Esophagus (tissue), 2 donors: ENCODE results near the gene VPS16. TPM values are rescaled to one million over a fixed set of nuclear protein-coding genes. Genes with fewer than 3 reads are reported as not detected.

Experiments used
- H3K27ac ChIP-seq, 2 donors: one replicate each; pipeline ENCODE4 v1.5.1; 2013; ENCODE audit warnings: low read depth in 2 of 2, mild to moderate bottlenecking in 2 of 2, inconsistent platforms in 1 of 2, low read length in 1 of 2, moderate library complexity in 1 of 2
- H3K27me3 ChIP-seq, 2 donors: one replicate each; pipeline ENCODE4 v1.6.1; 2013; ENCODE audit warnings: low read length in 2 of 2, control low read depth in 1 of 2, mild to moderate bottlenecking in 1 of 2; ENCODE audit not compliant: insufficient read depth in 2 of 2, control insufficient read depth in 1 of 2
- H3K36me3 ChIP-seq, 2 donors: one replicate each; pipeline ENCODE4 v1.6.1; 2013; ENCODE audit warnings: low read length in 1 of 2; ENCODE audit not compliant: control insufficient read depth in 2 of 2, insufficient read depth in 2 of 2
- H3K4me1 ChIP-seq, 2 donors: one replicate each; pipeline ENCODE4 v1.6.1; 2013; ENCODE audit warnings: low read length in 1 of 2; ENCODE audit not compliant: control insufficient read depth in 2 of 2, insufficient read depth in 2 of 2
- H3K4me3 ChIP-seq, 2 donors: one replicate each; pipeline ENCODE4 v1.5.1; 2013; ENCODE audit warnings: low read length in 2 of 2, mild to moderate bottlenecking in 2 of 2, low read depth in 1 of 2, moderate library complexity in 1 of 2
- H3K9me3 ChIP-seq, 2 donors: one replicate each; pipeline ENCODE4 v1.6.1; 2013; ENCODE audit warnings: mild to moderate bottlenecking in 2 of 2, low read depth in 1 of 2, low read length in 1 of 2, moderate library complexity in 1 of 2; ENCODE audit not compliant: control insufficient read depth in 2 of 2, insufficient read depth in 1 of 2
- WGBS, 2 donors: extraction: QIAGEN DNeasy Blood & Tissue Kit; methylation state at CpG; one replicate each; pipeline ENCODE4 v1.1.7; 2013; 5-methylcytosine and 5-hydroxymethylcytosine counted together
- polyA plus RNA-seq, 2 donors: library from polyadenylated mRNA; stranded (reverse); fragments of 200-250 nt; gene quantifications; one replicate each; pipeline ENCODE4 v1.2.3, GENCODE V29; 2013
- donor health status: healthy with polysubstance abuse.
- donor health status: Bipolar disorder and iron deficiency.

Gene VPS16
- polyA plus RNA-seq, 2 donors, result 28.6 to 35.8 TPM

DNA sequence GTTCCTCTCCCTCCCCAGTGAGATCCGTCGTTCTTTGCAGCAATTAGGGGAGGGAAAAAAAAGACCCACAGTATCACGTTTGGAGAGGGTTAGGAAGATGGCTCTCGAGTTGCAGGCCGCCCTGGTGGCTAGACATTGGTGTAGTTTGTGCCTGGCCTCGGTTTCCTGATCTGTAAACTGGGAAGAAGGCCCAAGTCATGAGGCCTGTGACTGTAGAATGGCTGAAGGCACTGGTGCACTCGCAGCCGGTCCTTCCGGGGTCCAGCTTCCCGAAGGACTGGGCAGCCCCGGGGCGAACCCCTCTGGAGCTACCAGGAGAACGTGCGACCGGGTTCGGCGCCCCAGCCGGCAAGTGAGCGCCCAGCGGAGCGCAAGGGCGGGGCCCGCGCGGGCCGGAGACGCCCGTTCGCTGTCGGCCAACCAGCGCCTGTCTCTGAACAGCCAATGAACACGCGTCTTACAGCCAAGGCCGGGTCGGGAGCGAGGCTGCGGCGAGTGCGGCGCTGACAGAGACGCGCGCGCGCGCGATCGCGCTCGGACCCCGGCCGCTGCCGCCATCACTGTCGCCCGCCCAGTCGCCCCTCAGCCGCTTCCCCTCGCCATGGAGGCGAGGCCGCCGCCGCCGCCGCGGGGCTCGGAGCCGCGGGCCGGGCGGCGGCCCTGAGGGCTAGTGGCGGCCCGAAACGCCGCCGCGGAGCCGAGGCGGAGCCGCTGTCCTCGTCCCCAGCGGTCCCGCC, 32.6 kb downstream of the VPS16 start, which contains the start of gene PTPRA:
TSS of gene PTPRA (plus strand) at position 472 of the 737 bp plus-strand sequence. CDS start 90,797 bp downstream, outside the sequence.
- Histone ChIP-seq H3K4me1 (peaks cover 6 to 14% of the 10 kb centered on the region in 2 donors), H3K36me3 (no peaks in the 10 kb centered on the region)

GRCh38 chr20:2873747-2874041, 33.1 kb downstream of the VPS16 start:
- no peaks in the 10 kb centered on the region for H3K9me3 ChIP-seq
- peaks cover 6 to 14% of the 10 kb centered on the region in 2 donors for H3K4me1 ChIP-seq
- WGBS, 2 donors, result 0 to 1% methylated on average over 27 to 29 of the region's 29 CpGs

More for the DNA sequence above, 32.6 kb downstream of the VPS16 start, which contains the start of gene PTPRA:
- Histone ChIP-seq H3K27me3 (no peaks in the 10 kb centered on the region), H3K27ac (peak within 1 kb of the TSS; percentile 84 to 87), H3K4me3 (peak within 1 kb of the TSS; percentile 82 to 92), H3K9me3 (no peaks in the 10 kb centered on the region)
- WGBS, 2 donors, result 0 to 1% methylated on average over 82 to 83 of the region's 83 CpGs

GRCh38 chr20:2874456-2874855, 33.9 kb downstream of the VPS16 start:
- Histone ChIP-seq H3K4me1 (peaks cover 8 to 14% of the 10 kb centered on the region in 2 donors), H3K27ac (no peak overlapping the region), H3K9me3 (no peaks in the 10 kb centered on the region), H3K4me3 (peak overlapping the region in 1 of 2 donors; percentile 92), H3K36me3 (no peaks in the 10 kb centered on the region), H3K27me3 (no peaks in the 10 kb centered on the region)
- WGBS, 2 donors, result 23 to 27% methylated on average over 7 of the region's 7 CpGs

More at GRCh38 chr20:2873747-2874041, 33.1 kb downstream of the VPS16 start:
- Histone ChIP-seq H3K36me3 (no peaks in the 10 kb centered on the region), H3K27ac (peak overlapping the region; percentile 84 to 87), H3K27me3 (no peaks in the 10 kb centered on the region), H3K4me3 (peak overlapping the region; percentile 82 to 92)

DNA sequence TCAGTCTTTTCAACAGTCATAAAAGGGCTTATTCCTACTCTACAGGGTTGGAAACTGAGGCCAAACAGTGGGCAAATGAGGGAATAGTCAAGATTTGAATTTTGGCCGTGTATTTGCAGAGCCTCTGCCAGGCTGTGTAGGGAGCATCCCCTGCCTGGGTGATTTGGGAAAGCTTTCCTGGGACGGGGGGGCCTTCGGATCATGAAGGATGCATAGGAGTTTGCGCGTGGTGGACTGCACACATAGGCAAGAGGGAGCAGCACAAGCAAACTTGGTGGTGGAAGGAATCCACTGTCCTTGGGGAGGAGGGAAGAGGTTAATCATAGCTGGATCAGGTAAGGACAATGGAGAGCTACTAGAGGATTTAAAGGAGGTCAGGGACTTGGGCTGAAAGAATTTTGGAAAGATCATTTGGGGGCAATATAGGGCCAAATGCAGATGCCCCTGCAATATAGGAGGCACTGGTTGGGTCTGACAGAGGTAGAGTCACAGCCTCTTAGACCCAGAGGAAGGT, 35.2 kb downstream of the VPS16 start:
- H3K4me3 ChIP-seq, result no peak overlapping the region
- no peaks in the 10 kb centered on the region for H3K27me3 ChIP-seq
- H3K9me3 ChIP-seq, result no peaks in the 10 kb centered on the region
- H3K4me1 ChIP-seq, result peaks cover 8 to 14% of the 10 kb centered on the region in 2 donors
- no peaks in the 10 kb centered on the region for H3K36me3 ChIP-seq
- 91 to 93% methylated on average over 5 of the region's 5 CpGs for whole genome bisulfite sequencing, 2 donors
- no peak overlapping the region for H3K27ac ChIP-seq

GRCh38 chr20:2878515-2878914, 38.0 kb downstream of the VPS16 start:
- 95 to 100% methylated on average over 1 of the region's 1 CpG for WGBS, 2 donors
- no peaks in the 10 kb centered on the region for H3K9me3 ChIP-seq
- H3K4me1 ChIP-seq, result peaks cover 2 to 7% of the 10 kb centered on the region in 2 donors
- no peak overlapping the region for H3K4me3 ChIP-seq
- no peaks in the 10 kb centered on the region for H3K27me3 ChIP-seq
- no peaks in the 10 kb centered on the region for H3K36me3 ChIP-seq
- H3K27ac ChIP-seq, result no peak overlapping the region

- no peaks in the 10 kb centered on the region for H3K9me3 ChIP-seq
- H3K4me1 ChIP-seq, result peaks cover 2 to 7% of the 10 kb centered on the region in 2 donors
- H3K4me3 ChIP-seq, result no peak overlapping the region
- peak overlapping the region in 1 of 2 donors; percentile 41 for H3K27ac ChIP-seq
- no peaks in the 10 kb centered on the region for H3K36me3 ChIP-seq
- no peaks in the 10 kb centered on the region for H3K27me3 ChIP-seq
- 41 to 62% methylated on average over 3 of the region's 3 CpGs for WGBS, 2 donors
Observed at GRCh38 chr20:2879146-2879545, 38.6 kb downstream of the VPS16 start.

DNA sequence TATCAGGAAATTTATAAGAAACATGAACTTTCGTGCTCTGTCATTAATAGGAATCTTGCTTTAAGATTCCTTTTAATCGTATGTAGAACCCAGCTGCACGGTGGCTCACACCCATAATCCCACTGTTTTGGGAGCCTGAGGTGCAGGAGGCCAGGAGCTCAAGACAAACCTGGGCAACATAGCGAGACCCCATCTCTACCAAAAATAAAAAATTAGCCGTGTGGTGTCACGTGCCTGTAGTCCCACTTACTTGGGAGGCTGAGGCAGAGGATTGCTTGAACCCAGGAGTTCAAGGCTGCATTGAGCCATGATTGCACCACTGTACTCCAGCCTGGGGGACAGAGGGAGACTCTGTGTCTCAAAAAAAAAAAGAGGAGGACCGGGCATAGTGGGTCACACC, 40.1 kb downstream of the VPS16 start:
- no peak overlapping the region for H3K4me3 ChIP-seq
- H3K9me3 ChIP-seq, result no peaks in the 10 kb centered on the region
- no peaks in the 10 kb centered on the region for H3K27me3 ChIP-seq
- H3K27ac ChIP-seq, result no peak overlapping the region
- H3K4me1 ChIP-seq, result peaks cover 2% of the 10 kb centered on the region in 2 donors
- H3K36me3 ChIP-seq, result no peaks in the 10 kb centered on the region
- WGBS, 2 donors, result 84 to 89% methylated on average over 7 of the region's 7 CpGs

DNA sequence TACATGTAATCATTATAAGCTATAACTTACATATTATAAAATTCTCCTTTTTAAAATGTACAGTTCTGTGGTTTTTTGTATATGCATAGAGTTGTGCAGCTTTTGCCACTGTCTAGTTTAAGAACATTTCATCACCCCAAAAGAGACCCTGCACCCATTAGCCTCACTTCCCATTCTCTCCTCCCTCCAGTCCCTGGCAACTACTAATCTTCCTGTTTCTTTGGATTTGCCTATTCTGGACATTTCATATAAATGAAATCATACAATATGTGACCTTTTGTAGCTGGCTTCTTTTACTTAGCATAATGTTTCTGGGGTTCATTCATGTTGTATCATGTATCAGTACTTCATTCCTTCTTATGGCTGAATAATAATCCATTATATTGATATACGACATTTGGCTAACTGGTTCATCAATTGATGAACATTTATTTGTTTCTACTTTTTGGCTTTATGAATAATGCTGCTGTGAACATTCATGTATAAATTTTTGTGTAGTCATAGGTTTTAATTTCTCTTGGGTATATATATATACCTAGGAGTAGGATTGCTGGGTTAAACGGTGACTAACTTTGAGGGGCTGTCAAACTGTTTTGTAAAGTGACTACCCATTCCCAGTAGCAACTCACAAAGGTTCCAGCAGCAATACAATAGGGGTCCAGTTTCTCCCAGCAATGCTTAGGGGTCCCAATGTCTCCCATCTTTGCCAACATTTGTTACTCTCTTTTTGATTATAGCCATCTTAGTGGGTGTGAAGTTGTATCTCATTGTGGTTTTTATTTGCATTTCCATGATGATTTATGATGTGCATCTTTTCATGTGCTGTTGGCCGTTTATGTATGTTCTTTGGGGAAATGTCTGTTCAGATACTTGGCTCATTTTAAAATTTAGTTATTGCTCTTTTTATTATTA, 43.4 kb downstream of the VPS16 start:
- H3K9me3 ChIP-seq, result no peaks in the 10 kb centered on the region
- no peaks in the 10 kb centered on the region for H3K27me3 ChIP-seq
- WGBS, 2 donors, result 63 to 66% methylated on average over 3 of the region's 3 CpGs
- H3K4me3 ChIP-seq, result no peak overlapping the region
- no peak overlapping the region for H3K27ac ChIP-seq
- H3K4me1 ChIP-seq, result peaks cover 0 to 4% of the 10 kb centered on the region in 2 donors
- no peaks in the 10 kb centered on the region for H3K36me3 ChIP-seq

GRCh38 chr20:2887715-2888114, 47.2 kb downstream of the VPS16 start:
- Histone ChIP-seq H3K9me3 (no peaks in the 10 kb centered on the region), H3K27me3 (no peaks in the 10 kb centered on the region), H3K4me3 (no peak overlapping the region), H3K36me3 (no peaks in the 10 kb centered on the region), H3K4me1 (peaks cover 0 to 2% of the 10 kb centered on the region in 2 donors), H3K27ac (no peak overlapping the region)
- 91 to 92% methylated on average over 3 of the region's 3 CpGs for WGBS, 2 donors
